D341Med (cell line): ENCODE measurements around the gene SNRPB2.

Source experiments
- DNase-seq: peaks from one replicate; pipeline ENCODE4 v3.0.0; 2012; ENCODE audit warnings: low spot score

The SNRPB2 gene

DNA sequence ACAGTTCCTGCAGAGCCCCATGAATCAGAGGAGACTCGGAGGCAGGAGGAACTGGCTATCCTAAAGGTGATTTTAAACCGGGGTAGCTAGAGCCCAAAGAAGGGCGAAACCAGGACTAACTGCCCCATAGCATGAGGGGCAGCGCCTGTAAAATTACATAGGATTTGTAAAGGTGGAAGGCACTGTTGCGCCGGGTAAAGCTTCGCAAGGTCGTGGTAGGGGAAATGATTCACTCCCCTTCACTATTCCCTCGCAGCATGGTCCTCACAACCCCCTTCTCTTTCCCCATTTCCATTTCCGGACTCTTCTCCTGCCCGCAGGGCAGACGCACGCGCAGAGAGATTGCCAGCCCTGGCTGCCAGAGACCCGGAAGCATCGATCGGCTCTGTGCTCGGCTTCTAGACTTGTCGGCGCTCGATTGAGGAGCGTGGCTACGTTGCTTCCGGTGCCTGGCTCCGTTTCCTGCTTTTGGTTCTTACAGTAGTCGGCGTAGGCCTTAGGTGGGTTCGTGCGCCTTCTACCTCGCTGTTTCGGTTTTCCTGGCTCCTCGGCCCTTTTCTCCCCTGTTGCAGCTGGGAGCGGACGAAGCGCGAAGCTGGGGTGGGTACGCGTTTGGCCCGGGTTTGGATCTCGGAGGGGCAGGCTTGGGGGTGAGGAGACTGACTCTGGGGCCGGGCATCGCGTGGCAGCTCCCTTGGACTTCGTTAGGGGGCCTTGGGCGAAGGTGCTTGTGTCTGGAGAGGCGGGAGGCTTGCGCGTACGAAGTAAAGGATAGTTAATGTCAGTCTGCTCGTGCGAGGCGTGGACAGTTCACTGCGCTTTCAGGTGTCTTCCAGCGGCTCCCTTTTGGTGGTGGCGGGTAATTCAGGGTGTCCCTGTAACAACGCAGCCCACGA lies at the start of gene SNRPB2:
Gene SNRPB2 (plus strand): TSS at position 462 of the 896 bp plus-strand sequence. CDS start 1,677 bp downstream, outside the sequence.
- peak; percentile 96 for DNase-seq

DNA sequence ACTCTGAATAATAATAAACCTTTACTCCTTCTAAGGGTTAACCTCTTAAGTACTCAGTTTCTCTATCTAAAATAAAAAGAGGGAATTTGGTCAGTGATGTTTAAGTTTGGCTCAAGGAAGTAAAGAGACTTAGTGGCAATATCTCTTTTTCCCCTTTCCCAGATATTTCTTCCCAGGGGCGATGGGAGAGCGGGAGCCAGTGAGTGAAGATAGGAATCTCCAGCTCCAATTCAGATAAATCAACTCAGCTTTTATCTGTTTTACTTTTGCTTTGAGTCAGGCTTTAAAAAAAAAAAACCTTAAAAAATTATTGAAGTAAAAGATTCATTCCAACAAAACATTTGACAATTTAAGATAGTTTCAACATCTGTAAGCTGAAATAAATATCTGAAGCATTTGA lies 45.4 kb upstream of the SNRPB2 start:
- DNase-seq, result no peak

DNA sequence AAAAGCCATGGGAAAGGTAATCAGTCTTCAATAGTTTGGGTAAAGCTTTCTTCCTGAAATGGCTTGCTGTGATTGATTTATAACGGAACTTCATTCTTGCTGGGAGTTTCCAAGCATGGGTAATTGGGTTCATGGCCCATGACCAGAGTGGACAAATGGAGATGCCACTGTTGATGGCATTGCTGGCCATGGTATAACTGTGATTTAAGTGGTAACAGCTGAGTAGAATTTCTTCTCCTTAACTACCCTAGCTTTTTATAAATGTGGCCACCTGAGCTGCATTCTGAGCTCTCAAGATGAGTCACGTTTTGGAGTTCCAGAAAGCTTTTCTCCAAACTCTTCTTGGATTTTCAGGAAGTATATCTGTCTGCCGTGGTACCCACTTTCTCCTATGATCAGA lies 39.9 kb upstream of the SNRPB2 start:
- no peak for DNase-seq

DNA sequence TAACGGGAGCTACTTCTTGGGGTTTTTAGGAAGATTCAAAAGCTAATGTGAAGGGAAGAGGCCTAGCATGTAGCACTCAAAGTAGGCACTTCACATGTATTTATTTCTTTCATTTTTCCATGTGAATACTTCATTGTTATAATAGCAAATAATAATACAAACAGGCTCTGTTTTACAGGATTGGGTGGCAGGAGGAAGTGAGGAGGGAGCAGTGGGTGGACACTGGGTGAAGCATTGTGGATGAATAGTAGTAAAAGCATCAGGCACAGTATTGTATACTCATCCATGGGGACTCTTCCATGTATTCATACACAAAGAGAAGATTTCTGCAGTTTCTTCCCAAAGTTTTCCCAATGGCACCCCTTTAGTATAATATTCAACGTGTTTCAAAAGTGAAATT lies 38.4 kb upstream of the SNRPB2 start:
- DNase-seq, result no peak

DNA sequence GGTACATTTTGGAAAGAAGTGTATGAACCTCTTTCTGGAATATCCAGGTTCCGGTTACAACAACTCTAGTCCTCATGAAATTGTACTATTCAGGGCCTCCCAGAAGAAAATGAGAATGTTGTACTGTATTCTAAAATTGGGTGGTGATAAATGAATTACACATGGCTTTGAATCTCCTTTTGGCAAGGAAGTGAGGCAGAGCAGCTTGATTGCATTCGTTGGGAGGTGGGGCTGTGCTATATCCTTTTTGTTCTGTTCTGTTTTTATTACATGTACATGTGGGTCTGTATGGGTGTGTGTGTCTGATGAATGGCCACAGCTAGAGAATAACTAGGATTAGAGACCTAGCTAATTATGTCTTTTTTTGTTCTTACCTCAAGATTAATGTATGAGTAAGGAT lies 37.8 kb upstream of the SNRPB2 start:
- no peak for DNase-seq

DNA sequence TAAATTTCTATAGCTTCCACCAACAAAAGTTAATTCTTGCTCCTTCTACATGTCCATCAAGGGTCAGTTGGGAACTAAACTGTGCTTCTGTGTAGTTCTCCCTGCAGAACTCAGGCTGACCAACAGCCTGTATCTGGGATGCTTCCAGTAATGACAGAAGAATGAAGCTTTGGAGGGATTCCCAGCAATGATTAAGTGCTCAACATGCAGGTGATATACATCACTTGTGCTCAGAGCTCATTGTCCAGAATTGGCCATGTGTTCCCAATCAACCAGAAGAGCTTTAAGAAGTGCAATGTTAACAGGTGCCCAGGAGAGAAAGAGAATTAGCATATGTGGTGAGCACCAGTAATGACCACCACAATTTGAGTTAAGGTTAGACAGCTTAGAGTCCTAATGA lies 37.4 kb upstream of the SNRPB2 start:
- DNase-seq, result no peak

DNA sequence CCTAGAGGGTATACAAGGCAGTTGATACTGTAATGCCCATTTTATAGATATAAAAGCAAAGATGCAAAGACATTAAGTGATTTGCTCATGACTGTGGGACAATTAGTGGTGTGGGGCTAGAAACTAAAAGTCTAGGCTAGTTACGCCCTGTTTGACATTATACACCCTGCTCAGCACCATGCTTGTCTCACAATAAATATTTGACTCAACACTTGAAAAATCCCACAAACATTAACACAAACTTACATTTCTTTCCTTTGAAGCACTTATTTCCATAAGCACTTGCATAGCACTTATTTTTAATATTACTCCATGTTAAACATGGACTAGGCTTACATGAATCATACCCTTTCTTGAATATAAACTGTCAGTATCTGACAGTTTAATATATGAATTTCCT lies 36.5 kb upstream of the SNRPB2 start:
- DNase-seq, result no peak

DNA sequence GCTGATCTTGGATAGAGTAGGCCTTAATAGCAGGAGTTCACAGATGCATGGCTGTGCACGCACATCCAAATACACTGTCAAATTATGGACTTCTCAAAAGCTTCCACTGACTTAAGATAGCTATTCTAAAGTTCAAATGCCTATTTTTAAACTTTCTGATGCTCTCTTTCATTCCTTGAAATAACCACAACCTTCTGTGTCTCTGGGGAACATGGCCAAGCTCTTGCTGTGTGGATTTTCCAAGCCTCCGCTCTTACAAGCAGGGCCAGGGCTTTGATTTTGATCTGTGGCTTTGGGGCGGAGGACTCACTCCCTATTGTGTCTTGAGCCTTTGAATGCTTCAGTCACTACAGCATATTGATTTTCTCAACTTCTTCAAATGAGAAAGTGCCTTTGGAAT lies 35.7 kb upstream of the SNRPB2 start:
- no peak for DNase-seq

DNA sequence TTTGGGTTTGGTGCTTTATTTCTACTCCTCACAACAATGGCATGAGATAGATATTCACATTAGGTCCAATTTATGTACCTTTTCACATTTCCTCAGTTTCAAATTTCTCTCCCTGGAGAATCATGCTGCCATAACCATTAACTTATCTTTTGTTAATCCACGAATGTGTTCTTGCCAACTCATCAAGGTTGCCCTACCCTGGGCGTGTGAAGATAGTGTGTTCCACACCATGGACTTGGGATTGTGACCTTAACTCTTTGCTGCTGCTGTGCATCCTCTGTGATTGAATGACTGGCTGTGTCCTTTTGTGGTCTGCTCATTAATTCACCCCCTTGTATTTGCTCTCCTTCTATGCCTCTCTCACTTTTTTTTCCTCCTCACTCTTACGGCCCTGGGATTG lies 34.2 kb upstream of the SNRPB2 start:
- no peak for DNase-seq

DNA sequence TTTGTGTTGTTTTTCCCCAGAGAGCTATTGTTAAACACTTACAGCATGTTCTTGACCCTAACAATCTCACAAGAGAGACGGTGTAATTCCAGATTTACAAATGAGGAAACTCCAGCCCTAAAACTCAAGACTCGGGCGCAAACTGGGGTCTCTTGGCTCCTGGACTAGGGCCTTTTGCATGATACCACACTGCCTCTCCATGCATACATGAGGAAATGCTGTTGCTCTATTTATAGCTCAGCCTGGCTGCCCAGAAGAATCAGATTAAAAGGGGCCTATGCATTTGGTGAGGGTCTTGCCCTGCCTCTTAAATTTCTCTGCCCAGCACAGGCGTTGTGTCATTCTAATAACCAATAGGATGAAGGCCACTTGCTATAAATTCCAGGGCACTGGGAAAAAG lies 30.5 kb upstream of the SNRPB2 start:
- DNase-seq, result peak; percentile 55

DNA sequence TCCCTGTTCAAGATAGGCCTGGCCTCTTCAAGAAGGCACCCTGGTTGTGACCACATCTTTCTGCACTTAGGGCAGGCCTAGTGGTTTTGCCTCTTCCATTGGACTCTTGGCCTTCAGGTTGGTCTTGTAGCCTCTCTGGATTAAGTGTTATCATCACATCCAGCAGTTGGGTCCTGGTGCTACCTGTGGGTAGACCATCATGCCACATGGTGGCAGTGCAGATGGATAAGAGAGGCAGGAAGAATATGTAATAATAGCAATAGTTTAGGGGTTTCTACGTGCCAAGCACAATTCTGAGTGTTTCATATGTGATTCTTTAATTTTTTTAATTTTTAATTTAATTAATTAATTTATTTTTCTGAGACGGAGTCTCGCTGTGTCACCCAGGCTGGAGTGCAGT lies 28.5 kb upstream of the SNRPB2 start:
- DNase-seq, result peak; percentile 51

DNA sequence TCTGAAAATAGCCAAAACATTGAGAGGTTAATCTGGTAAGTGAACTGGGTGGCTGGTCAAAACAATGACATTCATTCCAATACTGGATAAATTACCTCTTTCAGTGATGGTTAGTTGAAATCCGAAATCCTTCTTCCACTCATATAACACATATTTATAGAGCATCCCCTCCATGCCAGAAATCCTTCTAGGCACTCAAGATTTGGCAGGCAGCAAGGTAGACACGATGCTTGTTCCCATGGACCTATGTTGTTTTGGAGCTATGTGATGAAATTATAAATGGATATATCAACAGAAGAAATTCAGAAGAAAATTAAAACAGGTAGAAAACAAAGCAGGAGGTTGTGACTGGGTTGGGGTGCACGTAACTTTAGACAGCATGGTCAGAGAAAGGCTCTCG lies 26.3 kb upstream of the SNRPB2 start:
- no peak for DNase-seq

DNA sequence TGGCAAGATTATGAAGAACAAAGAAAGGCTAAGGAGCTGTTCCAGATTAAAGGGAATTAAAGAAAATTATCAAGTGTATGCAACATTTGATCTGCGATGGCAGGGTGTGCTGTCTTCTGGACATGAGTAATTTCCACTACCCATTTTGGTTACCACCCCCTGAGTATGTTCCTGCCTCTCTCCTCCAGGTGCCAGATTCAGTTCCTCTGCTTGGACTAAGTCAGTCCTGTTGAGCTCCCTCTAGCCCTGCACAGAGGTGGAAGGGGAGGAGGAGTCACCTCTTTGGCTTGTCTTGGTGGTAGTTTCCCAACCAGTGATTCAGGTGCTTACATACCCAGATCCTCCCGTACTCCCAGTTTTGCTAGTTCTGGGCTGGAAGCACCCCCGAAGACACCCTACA lies 22.2 kb upstream of the SNRPB2 start:
- no peak for DNase-seq

DNA sequence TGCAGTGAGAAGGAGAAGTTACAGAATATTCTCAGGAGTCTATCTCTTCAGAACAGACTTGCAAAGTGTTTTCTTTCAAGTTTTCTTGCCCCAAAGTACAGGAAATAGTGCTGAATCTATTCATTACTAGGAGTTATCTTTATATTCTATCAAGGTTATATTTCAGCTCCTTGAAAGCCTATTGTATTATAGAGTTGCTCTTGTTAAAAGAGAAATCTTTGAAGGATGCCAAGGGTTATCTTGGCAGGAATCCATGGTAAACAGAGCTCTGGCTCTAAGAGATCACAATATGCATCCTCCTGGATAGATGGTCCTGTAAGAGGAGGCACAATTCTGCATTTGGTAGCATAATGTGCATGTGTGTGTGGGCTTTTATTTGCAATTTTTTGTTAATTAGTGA lies 21.2 kb upstream of the SNRPB2 start:
- DNase-seq, result no peak

DNA sequence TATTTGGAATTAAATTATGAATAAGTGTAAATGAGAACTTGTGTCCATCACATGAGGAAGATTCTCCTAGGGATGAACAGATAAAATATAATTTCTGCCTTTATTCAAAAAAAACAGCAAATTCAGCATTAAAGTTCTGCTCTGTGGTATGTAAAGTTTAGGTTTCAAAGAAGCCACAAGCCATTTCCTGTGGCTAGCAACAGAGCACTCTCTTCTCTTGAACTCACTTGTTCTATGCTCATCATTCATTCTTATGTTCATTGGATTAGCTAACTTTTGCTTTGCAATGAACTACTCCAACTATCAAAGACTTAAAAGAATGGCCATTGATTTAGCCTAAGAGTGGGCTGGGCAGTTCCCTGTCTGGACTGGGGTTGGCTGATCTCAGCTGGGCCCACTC lies 20.8 kb upstream of the SNRPB2 start:
- DNase-seq, result no peak

DNA sequence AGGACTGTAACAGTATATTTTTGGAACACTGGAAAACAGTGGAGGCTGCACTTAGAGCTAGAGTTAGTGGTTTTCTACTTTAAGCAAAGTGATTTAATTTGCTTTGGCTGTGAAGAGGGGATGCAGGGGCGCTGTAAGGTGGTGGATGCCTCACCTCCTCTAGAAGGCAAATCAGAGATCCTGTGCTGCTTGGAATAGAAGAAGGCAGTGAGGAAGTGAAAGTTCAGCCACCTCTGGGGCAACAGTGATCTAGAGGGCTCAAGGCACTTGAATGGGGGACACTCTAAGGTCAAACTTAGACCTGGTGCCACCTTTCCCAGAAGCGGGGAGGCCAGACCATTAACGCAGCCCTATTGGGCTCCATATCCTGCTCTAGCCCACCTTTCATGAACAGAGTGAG lies 19.0 kb upstream of the SNRPB2 start:
- no peak for DNase-seq

DNA sequence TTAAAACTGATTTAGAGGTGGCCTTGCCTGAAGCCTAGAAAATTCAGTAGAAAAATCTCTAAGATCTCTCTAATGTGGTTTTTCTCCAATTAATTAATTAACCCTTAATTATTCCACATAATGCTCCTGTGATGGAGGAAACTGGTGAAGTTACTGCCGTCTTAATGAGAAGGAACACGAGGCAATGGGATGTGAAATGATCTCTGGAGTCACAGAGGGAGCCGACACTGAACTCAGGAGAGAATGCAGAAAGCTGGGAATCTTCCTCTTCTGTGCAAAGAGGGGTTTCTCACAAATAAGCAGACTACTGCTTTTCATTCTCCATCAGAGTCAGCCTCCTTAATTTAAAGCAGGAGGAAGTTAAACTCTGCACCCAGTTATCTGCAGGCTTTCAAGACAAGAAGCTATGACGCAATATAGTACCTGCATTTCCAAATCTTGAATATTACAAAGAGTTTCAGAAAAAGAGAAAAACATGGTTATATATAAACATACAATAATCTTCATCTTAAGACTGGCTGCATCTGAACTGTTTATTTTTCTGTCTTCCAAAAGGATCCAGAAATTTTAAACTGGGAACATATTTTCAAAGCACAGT lies 18.1 kb upstream of the SNRPB2 start:
- no peak for DNase-seq

DNA sequence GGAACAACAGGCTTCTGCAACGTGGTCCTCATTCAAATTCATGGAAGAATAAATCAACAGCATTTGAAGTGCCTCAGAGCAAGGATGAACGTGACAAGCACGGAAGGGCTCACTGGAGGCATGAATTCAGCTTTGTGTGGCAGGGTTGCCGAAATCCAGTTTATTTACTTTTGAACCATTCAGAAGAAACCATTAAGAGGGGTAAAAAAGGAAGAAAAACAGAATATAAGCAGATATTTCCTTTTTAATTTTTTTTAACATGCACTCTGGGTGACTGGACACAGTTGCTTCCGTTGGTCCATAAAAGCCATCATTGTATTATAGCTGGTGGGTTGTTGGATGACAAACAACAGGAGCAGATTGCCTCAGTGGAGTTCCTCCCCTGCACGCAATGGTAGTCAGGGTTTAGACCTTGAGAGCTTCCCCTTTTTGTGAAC lies 17.3 kb upstream of the SNRPB2 start:
- DNase-seq, result no peak

DNA sequence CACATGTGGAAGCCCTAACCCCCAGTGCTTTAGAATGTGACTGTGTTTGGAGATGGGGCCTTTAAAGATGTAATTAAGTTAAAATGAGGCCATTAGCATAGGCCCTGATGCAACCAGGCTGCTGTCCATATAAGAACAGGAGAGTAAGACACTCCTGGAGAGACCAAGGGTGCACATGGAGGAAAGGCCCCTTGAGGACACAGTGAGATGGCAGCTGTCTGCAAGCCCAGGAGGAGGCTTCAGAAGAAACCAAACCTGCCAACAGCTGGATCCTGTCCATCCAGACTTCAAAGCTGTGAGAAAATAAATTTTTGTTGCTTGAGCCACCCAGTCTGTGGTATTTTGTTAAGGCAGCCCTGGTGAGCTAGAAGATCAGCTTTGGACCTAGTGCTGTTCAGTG lies 16.8 kb upstream of the SNRPB2 start:
- DNase-seq, result no peak

DNA sequence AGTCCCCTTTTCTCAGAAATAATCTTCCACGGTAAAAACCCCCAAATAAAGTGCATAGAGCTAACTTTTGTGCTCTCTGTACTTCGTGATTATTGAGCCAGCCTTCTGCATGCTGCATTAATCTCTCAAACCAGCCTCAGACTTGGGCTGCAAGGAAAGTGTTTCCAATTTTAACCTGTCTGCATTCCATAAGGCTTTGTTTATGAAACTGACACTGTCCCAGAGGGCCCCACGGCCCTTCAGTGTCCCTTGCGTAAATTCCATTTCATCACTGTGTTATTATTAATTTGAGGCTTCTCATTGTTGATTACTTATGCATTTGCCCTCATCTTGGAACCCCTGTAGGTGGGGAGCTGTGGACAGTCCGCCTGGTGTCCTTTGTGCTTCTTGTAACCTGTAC lies 15.6 kb upstream of the SNRPB2 start:
- DNase-seq, result no peak

DNA sequence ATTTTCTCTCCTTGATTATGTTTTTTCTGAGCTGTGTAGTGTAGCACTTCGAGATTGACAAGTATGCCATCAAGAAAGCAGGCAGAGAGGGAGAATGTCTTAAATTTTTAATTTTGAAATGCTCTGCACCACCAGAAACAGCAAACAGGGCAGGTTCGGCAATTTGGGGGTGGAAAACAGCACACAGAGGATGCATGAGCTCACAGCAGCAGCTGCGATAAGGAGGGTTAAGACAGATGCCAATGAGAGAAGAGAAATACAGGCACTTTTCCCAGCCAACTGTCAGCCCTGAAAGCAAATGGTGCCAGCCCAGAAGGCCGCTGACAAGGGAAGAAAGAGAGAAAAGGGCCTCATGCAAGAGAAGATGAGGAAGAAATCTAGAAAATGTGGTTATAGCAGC lies 15.1 kb upstream of the SNRPB2 start:
- no peak for DNase-seq

DNA sequence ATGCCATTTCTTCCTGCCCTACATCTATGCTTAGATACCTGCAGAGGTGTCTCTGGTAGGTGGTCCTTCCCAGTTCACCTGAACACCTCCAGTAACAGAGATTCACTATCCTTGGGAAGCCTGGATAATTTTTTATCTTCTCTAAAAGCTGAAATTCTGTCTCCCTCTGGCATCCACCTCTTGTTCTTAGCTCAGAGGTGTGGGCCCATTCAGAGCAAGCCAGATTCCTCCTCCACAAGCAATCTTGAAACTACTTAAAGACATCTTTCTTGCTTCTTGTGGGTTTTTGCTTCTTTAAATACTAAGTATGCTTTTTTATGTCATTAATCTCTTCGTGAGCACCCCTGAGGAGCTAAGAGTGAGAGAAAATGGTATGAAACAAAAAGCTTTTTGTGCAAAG lies 10.4 kb upstream of the SNRPB2 start:
- DNase-seq, result no peak

DNA sequence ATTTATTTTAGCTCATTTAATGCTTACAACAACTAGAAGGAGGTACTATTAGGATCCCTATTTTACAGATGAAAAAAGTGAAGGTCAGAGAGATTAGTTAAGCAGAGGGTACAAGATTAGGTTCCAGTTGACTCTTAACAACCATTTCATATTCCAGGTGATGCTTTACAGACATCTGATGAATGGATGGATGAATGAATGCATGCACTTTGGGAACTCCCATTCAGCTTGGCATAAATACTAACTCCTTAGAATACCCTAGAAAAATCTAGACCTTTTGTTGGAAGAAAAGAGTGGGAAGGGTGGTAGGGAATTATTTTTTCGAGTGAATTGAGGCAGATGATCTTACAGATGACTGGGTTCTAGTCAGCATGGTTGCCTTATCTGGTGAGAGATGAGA lies 746 bp upstream of the SNRPB2 start:
- DNase-seq, result no peak
